NCI-H69 (cell line): ENCODE results near the gene PCBP4.

Source experiments
- DNase-seq: peaks from one replicate; lab custom pipeline; 2025; lab: John Stamatoyannopoulos, UW

Gene PCBP4

GRCh38 chr3:51971350-51971749, 4.1 kb upstream of the PCBP4 start:
- no peak for DNase-seq

GRCh38 chr3:51970606-51971300, 3.5 kb upstream of the PCBP4 start:
- peak; percentile 55 for DNase-seq

- DNase-seq = peak; percentile 20
These were observed 2.6 kb upstream of the PCBP4 start for GRCh38 chr3:51969841-51970240.

GRCh38 chr3:51968883-51969678, 1.8 kb upstream of the PCBP4 start:
- DNase-seq = peak; percentile 70

GRCh38 chr3:51968170-51968775, 1.0 kb upstream of the PCBP4 start:
- peak; percentile 94 for DNase-seq

- peak; percentile 50 for DNase-seq
These were observed 301 bp downstream of the PCBP4 start for GRCh38 chr3:51966922-51967383.

- peak; percentile 31 for DNase-seq
These were observed 768 bp downstream of the PCBP4 start for GRCh38 chr3:51966486-51966885.

- no peak for DNase-seq
These were observed 1.2 kb downstream of the PCBP4 start for GRCh38 chr3:51966016-51966415.

- DNase-seq = no peak
These were observed 2.7 kb downstream of the PCBP4 start for GRCh38 chr3:51964521-51964920.

- peak; percentile 90 for DNase-seq
These were observed 3.3 kb downstream of the PCBP4 start for GRCh38 chr3:51963951-51964451.

- peak; percentile 23 for DNase-seq
These were observed 4.3 kb downstream of the PCBP4 start for GRCh38 chr3:51962854-51963530.

- no peak for DNase-seq
These were observed 5.4 kb downstream of the PCBP4 start for GRCh38 chr3:51961602-51962569.

- no peak for DNase-seq
These were observed 6.2 kb downstream of the PCBP4 start for GRCh38 chr3:51961011-51961410.

GRCh38 chr3:51960386-51960785, 6.9 kb downstream of the PCBP4 start:
- no peak for DNase-seq

GRCh38 chr3:51959651-51960050, 7.6 kb downstream of the PCBP4 start:
- DNase-seq = no peak

- no peak for DNase-seq
These were observed 8.4 kb downstream of the PCBP4 start for GRCh38 chr3:51958603-51959521.

GRCh38 chr3:51957520-51958205, 9.6 kb downstream of the PCBP4 start:
- DNase-seq = no peak

- DNase-seq = no peak
These were observed 11.1 kb downstream of the PCBP4 start for GRCh38 chr3:51955893-51956770.
